NB4 (cell line): ENCODE results near the gene CD300LF.
A peak's percentile ranks its signal among the peaks of the same experiment; 100 is the strongest.

Experiments
- DNase-seq: peaks from one replicate; pipeline ENCODE4 v3.0.0; 2010; ENCODE audit warnings: low read depth
- H3K4me3 ChIP-seq: one replicate; pipeline ENCODE4 v1.5.1; 2011; ENCODE audit warnings: mild to moderate bottlenecking, low read depth, low read length, moderate library complexity
- CTCF ChIP-seq: IDR thresholded peaks from one replicate; pipeline ENCODE4 v1.5.1; 2012; ENCODE audit warnings: low read depth, low read length
- MAX ChIP-seq: IDR thresholded peaks from 2 replicates; pipeline ENCODE4 v1.6.1; 2011; ENCODE audit warnings: low read depth, low read length
- MYC ChIP-seq: IDR thresholded peaks from 2 replicates; pipeline ENCODE4 v1.6.1; 2011; ENCODE audit warnings: low read depth, low read length
- POLR2A ChIP-seq: IDR thresholded peaks from 2 replicates; pipeline ENCODE4 v1.6.1; 2011; ENCODE audit warnings: mild to moderate bottlenecking; ENCODE audit not compliant: insufficient read length; ENCODE audit errors: extremely low read depth

CD300LF gene

GRCh38 chr17:74744349-74744713 is 31.6 kb upstream of the CD300LF start:
- H3K4me3 ChIP-seq, result no peak overlapping the region
- DNase-seq, result no peak
- TF ChIP-seq MYC (no peak), MAX (no peak), CTCF (no peak), POLR2A (no peak)

GRCh38 chr17:74743755-74744154 is 31.0 kb upstream of the CD300LF start:
- DNase-seq, result no peak
- TF ChIP-seq MYC, result no peak
- TF ChIP-seq CTCF, result no peak
- no peak for TF ChIP-seq POLR2A
- TF ChIP-seq MAX, result no peak
- no peak overlapping the region for H3K4me3 ChIP-seq

GRCh38 chr17:74742978-74743545 is 30.3 kb upstream of the CD300LF start:
- H3K4me3 ChIP-seq, result no peak overlapping the region
- TF ChIP-seq CTCF (no peak), MYC (no peak), POLR2A (no peak), MAX (no peak)
- DNase-seq, result no peak

GRCh38 chr17:74742153-74742515 is 29.4 kb upstream of the CD300LF start:
- no peak overlapping the region for H3K4me3 ChIP-seq
- DNase-seq, result peak; percentile 92
- no peak for TF ChIP-seq POLR2A
- TF ChIP-seq MYC, result 0 out of 2 replicates have a peak, but pooled peaks have one; percentile 3

- no peak for DNase-seq
- no peak overlapping the region for H3K4me3 ChIP-seq
- no peak for TF ChIP-seq CTCF
Measured at GRCh38 chr17:74740641-74741387, 28.1 kb upstream of the CD300LF start.

- no peak for TF ChIP-seq MYC
- no peak for TF ChIP-seq POLR2A
- no peak for TF ChIP-seq CTCF
- TF ChIP-seq MAX, result no peak
- H3K4me3 ChIP-seq, result no peak overlapping the region
- DNase-seq, result no peak
Measured at GRCh38 chr17:74740173-74740572, 27.4 kb upstream of the CD300LF start.
